Neutrophil (primary cell): ENCODE results near the gene FAM149A.

Experiments used
- H3K27ac ChIP-seq: fragments of 200-600 bp; sonication (generic); 2 replicates; pipeline ENCODE4 v1.5.1; 2016; ENCODE audit warnings: mild to moderate bottlenecking, moderate library complexity
- H3K27me3 ChIP-seq: fragments of 200-600 bp; sonication (generic); 2 replicates; pipeline ENCODE4 v1.6.0; 2016; ENCODE audit warnings: mild to moderate bottlenecking
- H3K36me3 ChIP-seq: fragments of 200-600 bp; sonication (generic); 2 replicates; pipeline ENCODE4 v1.5.1; 2017
- H3K4me1 ChIP-seq, 2 experiments: fragments of 200-600 bp in 1 of 2; sonication (generic) in 1 of 2; 1 replicate in 1 of 2; 2 replicates in 1 of 2; pipeline versions ENCODE4 v1.5.1 to v1.6.1; 2013 to 2016; ENCODE audit warnings: low read depth in 1 of 2, low read length in 1 of 2, mild to moderate bottlenecking in 1 of 2, moderate library complexity in 1 of 2; ENCODE audit not compliant: control insufficient read depth in 1 of 2, insufficient read depth in 1 of 2
- H3K4me3 ChIP-seq, 2 experiments: fragments of 200-600 bp in 1 of 2; sonication (generic) in 1 of 2; 1 replicate in 1 of 2; 2 replicates in 1 of 2; pipeline ENCODE4 v1.5.1; 2013 to 2016; ENCODE audit warnings: low read depth in 1 of 2, low read length in 1 of 2, mild to moderate bottlenecking in 1 of 2, moderate library complexity in 1 of 2
- H3K9me3 ChIP-seq: fragments of 200-600 bp; sonication (generic); 2 replicates; pipeline ENCODE4 v1.5.1; 2016
- TF ChIP-seq, protein P1 (sequence below): fragments of 200-600 bp; sonication (generic); IDR thresholded peaks from 2 replicates; pipeline ENCODE4 v1.5.1; 2016; ENCODE audit warnings: antibody characterized with exemption

FAM149A gene

DNA sequence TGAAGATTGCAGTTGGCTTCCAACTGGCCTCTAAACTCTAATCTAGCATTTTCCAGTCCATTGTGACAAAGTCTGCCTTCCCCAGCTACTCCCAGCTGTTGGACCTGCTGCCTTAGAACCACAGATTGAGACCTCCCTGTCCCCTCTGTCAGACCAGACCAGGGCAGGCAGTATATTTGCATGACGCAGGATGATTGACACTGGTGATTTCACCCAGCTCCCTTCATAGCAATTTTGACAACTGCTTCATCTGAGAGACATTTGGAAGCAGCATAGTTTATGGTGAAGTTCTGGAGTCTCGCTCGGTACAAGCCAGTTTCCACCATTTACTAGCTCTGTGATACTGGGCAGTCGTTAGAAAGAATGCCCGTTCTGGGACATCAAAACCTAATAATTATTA, 89.3 kb downstream of the FAM149A start:
- TF ChIP-seq, protein P1, sequence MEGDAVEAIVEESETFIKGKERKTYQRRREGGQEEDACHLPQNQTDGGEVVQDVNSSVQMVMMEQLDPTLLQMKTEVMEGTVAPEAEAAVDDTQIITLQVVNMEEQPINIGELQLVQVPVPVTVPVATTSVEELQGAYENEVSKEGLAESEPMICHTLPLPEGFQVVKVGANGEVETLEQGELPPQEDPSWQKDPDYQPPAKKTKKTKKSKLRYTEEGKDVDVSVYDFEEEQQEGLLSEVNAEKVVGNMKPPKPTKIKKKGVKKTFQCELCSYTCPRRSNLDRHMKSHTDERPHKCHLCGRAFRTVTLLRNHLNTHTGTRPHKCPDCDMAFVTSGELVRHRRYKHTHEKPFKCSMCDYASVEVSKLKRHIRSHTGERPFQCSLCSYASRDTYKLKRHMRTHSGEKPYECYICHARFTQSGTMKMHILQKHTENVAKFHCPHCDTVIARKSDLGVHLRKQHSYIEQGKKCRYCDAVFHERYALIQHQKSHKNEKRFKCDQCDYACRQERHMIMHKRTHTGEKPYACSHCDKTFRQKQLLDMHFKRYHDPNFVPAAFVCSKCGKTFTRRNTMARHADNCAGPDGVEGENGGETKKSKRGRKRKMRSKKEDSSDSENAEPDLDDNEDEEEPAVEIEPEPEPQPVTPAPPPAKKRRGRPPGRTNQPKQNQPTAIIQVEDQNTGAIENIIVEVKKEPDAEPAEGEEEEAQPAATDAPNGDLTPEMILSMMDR, result no peak
- H3K9me3 ChIP-seq, result no peaks in the 10 kb centered on the region
- no peak overlapping the region for H3K27ac ChIP-seq
- peaks cover 6 to 9% of the 10 kb centered on the region in 2 experiments for H3K4me1 ChIP-seq
- H3K36me3 ChIP-seq, result no peaks in the 10 kb centered on the region
- H3K4me3 ChIP-seq, result no peak overlapping the region
- peaks cover 55% of the 10 kb centered on the region for H3K27me3 ChIP-seq

DNA sequence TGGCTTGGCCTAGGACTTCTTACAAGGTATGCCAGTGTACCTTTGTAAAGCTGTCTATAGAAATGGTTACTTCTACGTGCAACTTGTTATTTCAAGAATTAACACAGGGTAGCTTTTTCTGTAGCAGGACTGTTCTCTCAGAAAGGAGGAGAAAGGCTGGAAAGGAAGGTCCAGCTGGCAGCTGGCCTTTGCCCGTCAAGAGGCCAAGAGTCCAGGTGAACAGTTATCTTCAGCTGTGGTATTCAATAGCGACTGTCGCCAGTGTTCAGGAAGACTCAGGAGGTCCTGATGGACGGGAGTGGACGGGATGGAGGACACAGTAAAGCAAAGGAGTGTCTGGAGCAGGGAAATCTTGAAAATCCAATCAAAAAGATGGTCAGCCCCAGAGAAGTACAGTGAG, 91.6 kb downstream of the FAM149A start:
- no peaks in the 10 kb centered on the region for H3K9me3 ChIP-seq
- TF ChIP-seq, protein P1, result no peak
- H3K4me1 ChIP-seq, result peaks cover 6 to 9% of the 10 kb centered on the region in 2 experiments
- no peaks in the 10 kb centered on the region for H3K36me3 ChIP-seq
- H3K4me3 ChIP-seq, result no peak overlapping the region
- H3K27me3 ChIP-seq, result peaks cover 33% of the 10 kb centered on the region
- H3K27ac ChIP-seq, result no peak overlapping the region

DNA sequence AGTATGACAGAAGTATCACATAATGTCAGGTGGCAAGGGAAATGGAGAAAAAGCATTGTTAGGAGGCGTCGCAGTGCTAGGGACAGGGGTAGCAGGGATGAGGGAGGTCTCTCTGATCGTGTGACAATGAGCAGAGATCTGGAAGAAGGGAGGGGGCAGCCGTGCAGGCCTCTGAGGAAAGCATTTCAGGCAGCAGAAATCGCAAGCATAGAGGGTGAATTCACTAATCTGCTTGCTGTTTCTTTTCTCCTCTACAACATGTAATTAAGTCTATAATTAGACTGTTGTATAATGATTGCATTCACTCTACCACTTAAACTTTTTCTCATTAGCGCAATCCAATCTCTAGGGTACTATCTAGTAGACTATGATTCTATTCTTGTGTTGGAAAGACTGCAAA, 96.0 kb downstream of the FAM149A start:
- no peaks in the 10 kb centered on the region for H3K9me3 ChIP-seq
- no peaks in the 10 kb centered on the region for H3K4me1 ChIP-seq
- H3K27ac ChIP-seq, result no peak overlapping the region
- no peak overlapping the region for H3K4me3 ChIP-seq
- H3K36me3 ChIP-seq, result no peaks in the 10 kb centered on the region
- TF ChIP-seq, protein P1, result no peak
- H3K27me3 ChIP-seq, result no peaks in the 10 kb centered on the region

DNA sequence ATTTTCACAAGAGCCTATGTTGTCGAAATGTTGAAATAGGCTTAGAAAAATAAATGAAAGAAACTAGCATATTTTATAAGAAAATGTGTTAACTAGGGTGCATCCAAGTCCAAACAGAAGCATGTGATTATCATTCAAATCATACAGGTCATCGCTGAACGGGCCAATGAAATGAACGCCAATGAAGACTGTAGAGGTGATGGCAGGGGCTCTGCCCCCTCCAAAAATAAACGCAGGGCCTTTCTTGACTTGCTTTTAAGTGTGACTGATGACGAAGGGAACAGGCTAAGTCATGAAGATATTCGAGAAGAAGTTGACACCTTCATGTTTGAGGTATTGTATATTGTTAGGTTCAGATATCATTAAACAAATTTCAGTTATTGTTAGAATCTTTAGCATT, 96.5 kb downstream of the FAM149A start:
- no peak overlapping the region for H3K27ac ChIP-seq
- H3K9me3 ChIP-seq, result no peaks in the 10 kb centered on the region
- no peak overlapping the region for H3K4me3 ChIP-seq
- no peaks in the 10 kb centered on the region for H3K36me3 ChIP-seq
- no peaks in the 10 kb centered on the region for H3K4me1 ChIP-seq
- TF ChIP-seq, protein P1, result no peak
- no peaks in the 10 kb centered on the region for H3K27me3 ChIP-seq

DNA sequence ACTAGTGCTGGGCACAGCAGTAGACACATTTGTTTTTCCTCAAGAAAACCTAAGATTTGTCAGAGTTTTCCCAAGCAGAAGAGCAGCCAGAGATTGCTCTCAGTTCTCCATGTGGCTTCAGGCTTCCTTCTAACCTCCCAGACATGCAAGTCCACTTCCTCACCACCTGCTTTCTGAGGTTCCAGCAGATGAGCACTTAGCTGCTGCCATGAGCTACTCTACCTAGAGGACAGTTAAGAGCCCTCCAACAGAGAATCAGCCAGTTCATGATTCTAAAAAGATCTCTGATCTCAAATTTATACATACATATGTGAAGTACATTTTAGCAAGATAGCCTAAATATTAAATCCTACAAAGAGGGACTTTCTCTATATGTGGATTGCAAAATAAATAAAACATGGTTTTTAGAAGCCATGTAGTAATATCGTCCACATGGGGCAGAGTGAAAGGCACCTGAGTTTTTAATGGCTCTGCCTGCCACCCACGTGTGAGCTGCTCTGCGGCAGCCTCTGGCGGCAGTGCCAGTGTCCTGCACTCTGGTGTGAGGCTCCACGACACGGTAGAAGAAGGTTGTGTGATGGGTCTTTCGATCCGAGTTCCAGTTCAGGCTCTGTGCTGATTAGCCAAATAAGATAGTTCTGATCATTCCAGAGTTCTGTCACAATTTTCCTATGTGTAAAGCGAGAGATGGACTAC, 97.2 kb downstream of the FAM149A start:
- no peaks in the 10 kb centered on the region for H3K36me3 ChIP-seq
- no peaks in the 10 kb centered on the region for H3K9me3 ChIP-seq
- no peaks in the 10 kb centered on the region for H3K4me1 ChIP-seq
- TF ChIP-seq, protein P1, result no peak
- H3K27ac ChIP-seq, result no peak overlapping the region
- no peak overlapping the region for H3K4me3 ChIP-seq
- no peaks in the 10 kb centered on the region for H3K27me3 ChIP-seq
